DOHH2 (cell line): ENCODE results near the gene EMX1.

ENCODE experiments used
- EZH2phosphoT487 ChIP-seq: fragments of 200-600 bp; sonication (generic); IDR thresholded peaks from 2 replicates; pipeline ENCODE4 v1.6.1; 2017; ENCODE audit warnings: borderline replicate concordance, mild to moderate bottlenecking, antibody characterized with exemption, low read length, moderate library complexity, mixed read lengths
- TF ChIP-seq, protein P1 (sequence below): fragments of 200-600 bp; sonication (generic); IDR thresholded peaks from one replicate; pipeline ENCODE4 v1.5.1; 2014; ENCODE audit warnings: antibody characterized with exemption, mild to moderate bottlenecking, low read depth, low read length; ENCODE audit not compliant: poor library complexity, severe bottlenecking

DNA sequence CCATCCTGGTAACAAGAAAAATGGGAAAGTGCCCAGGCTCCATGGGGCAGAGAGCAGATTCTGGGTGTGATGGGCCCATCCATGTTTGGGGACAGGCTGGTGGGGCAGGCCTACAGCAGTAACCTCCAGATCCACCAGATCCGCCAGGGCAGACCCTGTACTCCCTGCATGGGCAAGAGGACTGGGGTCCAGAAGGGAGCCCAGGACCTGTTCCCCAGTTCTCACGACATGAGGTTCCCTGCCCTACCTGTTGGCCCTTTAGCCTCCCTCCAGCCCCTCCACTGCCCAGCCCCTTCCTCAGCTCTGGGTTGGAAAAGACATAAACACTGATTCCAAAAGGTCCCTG, 38.7 kb downstream of the EMX1 start:
- TF ChIP-seq, protein P1, sequence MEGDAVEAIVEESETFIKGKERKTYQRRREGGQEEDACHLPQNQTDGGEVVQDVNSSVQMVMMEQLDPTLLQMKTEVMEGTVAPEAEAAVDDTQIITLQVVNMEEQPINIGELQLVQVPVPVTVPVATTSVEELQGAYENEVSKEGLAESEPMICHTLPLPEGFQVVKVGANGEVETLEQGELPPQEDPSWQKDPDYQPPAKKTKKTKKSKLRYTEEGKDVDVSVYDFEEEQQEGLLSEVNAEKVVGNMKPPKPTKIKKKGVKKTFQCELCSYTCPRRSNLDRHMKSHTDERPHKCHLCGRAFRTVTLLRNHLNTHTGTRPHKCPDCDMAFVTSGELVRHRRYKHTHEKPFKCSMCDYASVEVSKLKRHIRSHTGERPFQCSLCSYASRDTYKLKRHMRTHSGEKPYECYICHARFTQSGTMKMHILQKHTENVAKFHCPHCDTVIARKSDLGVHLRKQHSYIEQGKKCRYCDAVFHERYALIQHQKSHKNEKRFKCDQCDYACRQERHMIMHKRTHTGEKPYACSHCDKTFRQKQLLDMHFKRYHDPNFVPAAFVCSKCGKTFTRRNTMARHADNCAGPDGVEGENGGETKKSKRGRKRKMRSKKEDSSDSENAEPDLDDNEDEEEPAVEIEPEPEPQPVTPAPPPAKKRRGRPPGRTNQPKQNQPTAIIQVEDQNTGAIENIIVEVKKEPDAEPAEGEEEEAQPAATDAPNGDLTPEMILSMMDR, result no peak
- TF ChIP-seq EZH2phosphoT487, result no peak
